ENCODE data around the gene ISCU.

GRCh38 chr12:108514973-108515814 lies 47.2 kb upstream of the ISCU start, which contains the start of gene FICD:
- TF ChIP-seq POLR2A (IDR thresholded peaks at IDR 0.05) (peak in 1 of 2 donors; percentile 62), CTCF (IDR thresholded peaks at IDR 0.05) (no peak)

Data from thyroid gland (tissue), 4 donors.